GM18526 (cell line): ENCODE data around the gene MELK.

Experiments used
- POLR2A ChIP-seq: IDR thresholded peaks from 3 replicates; pipeline ENCODE4 v1.6.1; 2011; ENCODE audit not compliant: insufficient read length; ENCODE audit errors: extremely low read depth

Gene MELK

DNA sequence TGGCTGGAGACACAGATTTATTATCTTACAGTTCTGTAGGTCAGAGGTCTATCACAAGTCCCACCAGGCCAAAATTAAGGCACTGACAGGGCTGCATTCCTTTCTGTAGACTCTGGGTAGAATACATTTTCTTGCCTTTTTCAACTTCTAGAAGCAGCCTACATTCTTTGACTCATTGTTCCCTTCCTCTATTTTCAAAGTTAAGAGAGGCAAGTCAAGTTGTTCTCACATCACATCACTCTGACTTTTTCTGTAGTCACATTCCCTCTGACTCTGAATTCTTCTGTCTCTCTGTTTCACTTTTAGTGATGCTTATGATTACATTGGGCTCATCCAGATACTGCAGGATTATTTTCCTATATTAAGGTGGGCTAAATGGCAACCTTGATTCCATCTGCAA lies 119.0 kb downstream of the MELK start:
- no peak for TF ChIP-seq POLR2A

DNA sequence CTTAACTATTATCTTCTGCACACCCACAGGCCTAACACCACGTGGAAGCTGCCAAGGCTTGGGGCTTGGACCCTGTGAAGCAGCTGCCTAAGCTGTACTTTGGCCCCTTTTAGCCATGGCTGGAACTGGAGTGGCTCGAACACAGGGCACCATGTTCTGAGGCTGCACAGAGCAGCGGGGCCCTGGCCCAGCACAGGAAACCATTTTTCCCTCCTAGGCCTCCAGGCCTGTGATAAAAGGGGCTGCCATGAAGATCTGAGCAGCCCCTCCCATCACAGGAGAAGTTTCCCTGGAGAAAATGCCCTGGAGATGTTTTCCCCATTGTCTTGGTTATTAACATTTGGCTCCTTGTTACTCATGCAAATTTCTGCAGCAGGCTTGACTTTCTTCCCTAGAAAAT lies 126.3 kb downstream of the MELK start:
- TF ChIP-seq POLR2A = no peak

DNA sequence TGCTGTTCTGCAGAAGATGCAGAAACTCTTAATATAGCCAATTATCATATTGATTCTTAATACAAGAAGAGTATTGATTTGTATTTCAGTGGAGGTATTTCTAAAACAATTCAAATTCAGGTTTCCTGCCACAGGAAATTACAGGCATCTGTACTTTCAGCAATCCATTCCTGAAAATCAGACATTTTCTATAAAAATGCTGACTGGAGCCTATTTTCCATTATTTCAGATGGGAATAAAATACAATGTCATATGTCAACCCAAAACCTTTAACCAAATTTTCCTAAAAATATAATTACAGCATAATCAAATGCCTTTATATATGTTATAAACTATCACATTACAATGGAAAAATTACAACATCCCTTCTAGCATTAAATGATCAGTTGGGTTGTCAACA lies 131.5 kb downstream of the MELK start:
- no peak for TF ChIP-seq POLR2A

DNA sequence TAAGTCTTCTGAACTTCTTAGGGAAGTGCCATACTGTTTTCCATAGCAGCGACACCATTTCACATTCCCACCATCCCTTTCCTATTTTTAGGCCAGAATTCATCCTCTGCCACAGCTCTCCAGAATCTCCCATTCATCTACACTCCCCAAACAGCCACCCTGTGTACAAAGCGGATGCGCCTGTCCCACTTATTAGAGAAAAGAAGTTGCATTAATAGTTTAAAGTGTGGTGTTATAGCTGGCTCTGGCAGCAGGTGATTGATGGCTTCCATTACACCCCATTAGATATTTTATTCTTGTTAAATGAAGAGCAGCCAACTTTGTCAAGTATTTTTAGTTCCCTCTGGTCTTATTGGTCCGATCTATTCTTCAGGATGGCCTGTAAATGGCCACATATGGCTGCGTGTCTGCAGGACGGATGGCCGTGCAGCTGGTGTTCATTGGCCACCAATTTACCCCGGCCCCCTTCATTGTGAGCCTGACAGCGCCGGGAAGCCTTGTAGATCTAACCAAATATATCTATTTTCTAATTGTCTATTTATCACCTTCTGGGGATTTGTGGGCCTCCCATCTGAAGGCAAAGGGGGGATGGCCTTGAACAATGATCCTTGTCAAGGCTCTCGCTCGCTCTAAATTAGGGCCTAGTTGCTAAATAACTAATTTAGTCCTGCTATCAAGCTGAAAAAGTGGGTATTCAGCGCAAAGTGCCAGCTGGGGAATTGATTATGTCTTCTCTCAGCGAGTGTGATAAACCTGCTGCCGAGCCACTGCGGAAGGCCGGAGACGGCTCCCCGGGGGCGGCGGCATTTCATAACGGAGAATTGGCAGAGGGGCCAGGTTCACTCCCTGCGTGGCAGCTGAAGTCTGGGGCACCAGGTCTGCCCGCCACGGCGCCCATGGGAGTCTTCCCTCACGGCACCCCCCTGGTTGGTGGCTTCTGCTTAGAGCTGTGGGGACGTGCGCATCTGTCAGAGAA lies 141.1 kb downstream of the MELK start:
- TF ChIP-seq POLR2A = no peak

DNA sequence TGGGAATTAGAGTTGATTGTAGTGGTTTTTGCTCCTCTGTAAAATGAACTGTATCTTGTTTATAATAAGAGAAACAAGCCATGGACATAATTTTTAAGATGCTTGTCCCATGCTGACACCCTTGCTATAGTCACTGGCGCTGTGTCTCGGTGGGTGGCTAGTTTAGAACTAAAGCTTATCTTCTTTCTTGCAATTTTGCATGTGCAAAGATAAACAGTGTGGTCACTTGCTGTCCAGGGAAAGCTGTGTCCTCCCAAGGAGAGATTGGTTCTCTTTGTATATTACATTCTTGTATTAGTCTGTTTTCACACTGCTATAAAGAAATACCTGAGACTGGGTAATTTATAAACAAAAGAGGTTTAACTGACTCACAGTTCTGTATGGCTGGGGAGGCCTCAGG lies 143.8 kb downstream of the MELK start:
- no peak for TF ChIP-seq POLR2A

DNA sequence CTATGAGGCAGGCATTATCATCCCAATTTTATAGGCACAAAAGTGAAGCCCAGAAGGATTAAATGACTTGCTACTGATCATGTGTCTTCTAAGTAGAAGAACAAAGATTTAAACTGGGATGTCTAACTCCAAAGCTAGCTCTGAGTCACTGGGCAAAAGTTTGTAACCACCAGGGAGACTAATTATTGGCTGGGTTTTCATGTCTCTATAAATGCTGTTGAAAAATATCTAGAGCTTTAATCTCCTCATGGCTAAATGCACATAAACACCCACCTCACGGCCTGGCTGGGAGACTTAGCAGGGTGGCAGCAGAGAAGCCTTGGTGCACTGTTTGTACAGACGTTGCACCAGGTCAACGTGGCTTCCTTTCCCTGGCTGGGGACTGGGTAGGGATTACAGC lies 144.6 kb downstream of the MELK start:
- TF ChIP-seq POLR2A = no peak

DNA sequence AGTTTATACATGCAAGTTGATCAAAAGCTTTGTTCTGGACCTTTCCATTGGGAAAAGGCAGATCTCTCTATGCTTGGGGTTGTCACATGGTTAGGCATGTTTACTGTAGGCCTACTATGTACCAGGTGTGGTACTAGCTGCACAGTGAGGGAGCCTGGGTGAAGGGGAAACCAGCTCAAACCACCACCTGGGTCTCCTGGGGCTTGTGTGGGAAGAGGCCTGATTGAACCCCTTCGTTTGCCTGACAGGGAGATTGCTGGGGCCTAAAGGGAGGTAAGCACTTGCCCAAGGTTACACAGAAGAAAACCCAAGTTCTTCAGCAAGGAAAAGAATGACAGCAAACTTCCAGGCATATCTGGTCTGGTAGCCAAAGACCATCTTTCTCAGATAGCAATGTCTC lies 145.9 kb downstream of the MELK start:
- no peak for TF ChIP-seq POLR2A

DNA sequence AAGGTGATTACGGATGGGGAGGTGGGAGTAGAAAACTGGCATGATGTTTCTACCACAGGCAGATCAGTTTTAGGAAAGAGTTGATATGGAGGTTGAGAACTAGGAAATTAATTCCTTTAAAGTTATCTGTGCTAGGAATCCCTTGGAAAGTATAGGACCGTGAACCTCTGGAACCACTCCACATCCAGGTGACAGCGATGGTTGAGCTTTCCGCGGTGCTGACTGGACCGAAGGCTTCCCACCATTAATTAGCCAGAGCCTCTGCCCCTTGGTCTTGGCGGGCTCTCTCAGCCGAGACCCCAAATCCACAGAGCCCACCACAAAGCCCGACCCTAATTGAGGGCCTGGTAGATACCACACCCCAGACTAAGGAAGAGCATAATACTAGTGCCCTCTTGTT lies 147.3 kb downstream of the MELK start:
- no peak for TF ChIP-seq POLR2A

DNA sequence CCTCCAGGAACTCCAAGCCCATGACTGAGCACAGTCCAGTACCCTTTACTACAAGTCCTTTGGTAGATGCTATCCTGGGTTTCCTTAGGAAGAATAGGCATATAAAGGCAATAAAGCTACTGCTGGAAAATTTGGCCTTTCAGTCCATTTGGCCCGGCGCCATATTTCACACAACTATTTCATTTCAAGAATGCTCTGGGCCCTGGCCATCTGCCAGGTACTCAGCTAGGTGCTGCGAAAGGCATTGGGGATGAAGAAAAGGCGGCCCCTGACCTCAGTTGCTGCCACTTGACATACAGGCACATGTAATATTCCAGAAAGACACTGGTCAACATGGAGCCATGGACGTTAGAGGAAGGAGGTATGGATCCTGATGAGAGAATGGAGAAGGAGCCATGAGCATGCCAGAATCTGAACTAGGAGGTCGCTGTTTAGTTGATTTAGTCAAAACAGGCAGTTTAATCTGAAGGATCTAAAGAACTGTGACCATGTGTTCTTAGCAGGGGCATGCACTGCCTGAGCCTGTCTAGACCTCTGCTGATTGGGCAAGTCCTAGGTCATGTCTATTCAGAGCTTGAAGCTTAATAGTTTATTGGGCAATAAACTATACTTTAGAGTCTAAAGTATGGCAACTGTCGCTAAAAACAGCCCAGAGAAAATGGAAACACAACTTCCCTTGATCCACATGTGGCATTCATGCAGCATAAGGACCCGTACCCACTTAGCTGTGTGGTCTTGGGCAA lies 149.3 kb downstream of the MELK start:
- TF ChIP-seq POLR2A = no peak

DNA sequence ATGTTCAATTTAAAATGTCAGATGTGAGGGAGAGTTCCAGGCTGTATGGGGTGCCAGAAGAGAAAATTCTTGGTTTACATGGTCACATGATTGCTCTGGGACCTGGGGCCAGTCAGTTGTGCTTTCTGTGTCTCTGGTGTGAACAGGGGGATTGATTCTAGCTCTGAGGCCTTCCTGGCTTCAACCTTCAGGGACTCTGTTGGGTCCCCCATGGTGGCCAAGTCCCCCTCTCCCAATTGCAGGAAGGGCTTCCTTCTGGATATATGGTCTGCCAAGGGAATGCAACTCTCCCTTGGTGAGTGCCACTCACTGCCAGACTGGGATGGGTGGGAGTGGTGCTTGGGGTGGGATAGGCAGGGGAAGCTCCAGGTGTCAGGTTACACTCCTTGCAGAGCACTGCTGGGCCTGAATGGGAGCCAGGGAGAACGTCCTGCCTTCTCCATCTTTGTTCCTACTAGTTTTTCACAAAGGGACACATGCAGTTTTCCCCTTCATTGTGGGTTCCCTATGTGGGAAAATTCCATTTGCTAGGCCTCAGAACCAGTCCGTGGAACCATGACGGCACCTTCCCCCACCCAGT lies 153.2 kb downstream of the MELK start:
- no peak for TF ChIP-seq POLR2A
